HCT116 (cell line): ENCODE data around the gene FLG. TPM values are rescaled to one million over a fixed set of nuclear protein-coding genes. Genes with fewer than 3 reads are reported as not detected.

Experiments
- ATAC-seq: fragments of 200-7000 bp; cut with Tn5 transposase; 2 replicates; pipeline ENCODE4 v1.9.1; 2020; ENCODE audit warnings: mild to moderate bottlenecking, moderate library complexity
- BruUV-seq: library from RNA; stranded (reverse); fragments of 400-500 nt; replicated peaks from 2 replicates; lab custom pipeline; 2021; lab: Mats Ljungman, UMichigan
- CTCF ChIA-PET: fragments of 300-600 bp; sonication (Branson Sonifier 250); formaldehyde crosslinking; loops from one replicate; lab custom pipeline; 2021; ENCODE audit warnings: antibody characterized with exemption; lab: Charles Lee
- POLR2A ChIA-PET: fragments of 300-600, 350-600 bp; sonication (Branson Sonifier 250); formaldehyde crosslinking; loops from one replicate; lab custom pipeline; 2021; ENCODE audit warnings: antibody characterized with exemption; lab: Charles Lee
- RAD21 ChIA-PET, 2 experiments: fragments of 300-600 bp; sonication (Branson Sonifier 250); formaldehyde crosslinking; loops; one replicate each; lab custom pipeline; 2023; ENCODE audit warnings: low total read pairs in 2 of 2; ENCODE audit not compliant: uncharacterized antibody in 2 of 2, unreplicated experiment in 2 of 2, low non-redundant PET in 1 of 2; lab: Charles Lee
- DNase-seq: peaks from one replicate; pipeline ENCODE4 v3.0.0-alpha.2; 2010; ENCODE audit warnings: low read depth, low spot score
- H2AFZ ChIP-seq: fragments of 200-600 bp; shearing (Covaris generic), sonication (generic); 2 replicates; pipeline ENCODE4 v1.6.1; 2017; ENCODE audit warnings: low read depth, mixed run types, mixed read lengths, antibody characterized with exemption, low read length; ENCODE audit not compliant: poor library complexity, severe bottlenecking
- H3K27ac ChIP-seq: 2 replicates; pipeline ENCODE4 v1.5.1; 2012; ENCODE audit warnings: low read depth, low read length
- H3K27me3 ChIP-seq: fragments of 200-600 bp; sonication (generic); 2 replicates; pipeline ENCODE4 v1.6.1; 2016; ENCODE audit warnings: mixed run types, low read length, mixed read lengths; ENCODE audit not compliant: insufficient read depth
- H3K36me3 ChIP-seq, 2 experiments: fragments of 200-500 bp in 1 of 2; fragments of 200-600 bp in 1 of 2; sonication (Bioruptor generic) in 1 of 2; sonication (generic) in 1 of 2; 2 replicates each; pipeline versions ENCODE4 v1.5.1 to v1.6.1; 2014 to 2016; ENCODE audit warnings: low read length in 2 of 2, inconsistent platforms in 1 of 2, mixed read lengths in 1 of 2, mixed run types in 1 of 2; ENCODE audit not compliant: insufficient read depth in 2 of 2, control insufficient read depth in 1 of 2
- H3K4me1 ChIP-seq, 2 experiments: fragments of 200-600 bp in 1 of 2; sonication (generic) in 1 of 2; 2 replicates each; pipeline versions ENCODE4 v1.5.1 to v1.6.1; 2012 to 2017; ENCODE audit warnings: low read length in 2 of 2, inconsistent platforms in 1 of 2, mild to moderate bottlenecking in 1 of 2, mixed read lengths in 1 of 2, mixed run types in 1 of 2, moderate library complexity in 1 of 2; ENCODE audit not compliant: insufficient read depth in 2 of 2, control insufficient read depth in 1 of 2
- H3K4me2 ChIP-seq: fragments of 200-600 bp; sonication (generic); 2 replicates; pipeline ENCODE4 v1.6.1; 2017; ENCODE audit warnings: mixed run types, low read length, mixed read lengths
- H3K4me3 ChIP-seq, 2 experiments: fragments of 200-600 bp in 1 of 2; sonication (generic) in 1 of 2; replicated peaks in 1 of 2; 2 replicates each; pipeline ENCODE4 v1.5.1; 2011 to 2016; ENCODE audit warnings: low read length in 2 of 2, control low read depth in 1 of 2, low read depth in 1 of 2, mild to moderate bottlenecking in 1 of 2, mixed read lengths in 1 of 2, mixed run types in 1 of 2
- H3K79me2 ChIP-seq: fragments of 200-600 bp; sonication (generic); 2 replicates; pipeline ENCODE4 v1.6.1; 2017; ENCODE audit warnings: mild to moderate bottlenecking, mixed run types, low read length, moderate library complexity, mixed read lengths; ENCODE audit not compliant: insufficient read depth
- H3K9ac ChIP-seq: fragments of 200-600 bp; sonication (generic); 2 replicates; pipeline ENCODE4 v1.6.1; 2016; ENCODE audit warnings: low read length, mixed read lengths
- H3K9me2 ChIP-seq: fragments of 200-600 bp; sonication (generic), shearing (Covaris generic); 2 replicates; pipeline ENCODE4 v1.6.1; 2017; ENCODE audit warnings: mixed run types, mild to moderate bottlenecking, moderate library complexity; ENCODE audit not compliant: insufficient read depth
- H3K9me3 ChIP-seq, 2 experiments: fragments of 200-500 bp in 1 of 2; fragments of 200-600 bp in 1 of 2; sonication (Bioruptor generic) in 1 of 2; sonication (generic) in 1 of 2; 2 replicates each; pipeline ENCODE4 v1.6.1; 2014 to 2017; ENCODE audit warnings: low read length in 2 of 2, mixed read lengths in 2 of 2, inconsistent platforms in 1 of 2, low read depth in 1 of 2, mild to moderate bottlenecking in 1 of 2, mixed run types in 1 of 2, moderate library complexity in 1 of 2; ENCODE audit not compliant: control insufficient read depth in 1 of 2, insufficient read depth in 1 of 2
- H4K20me1 ChIP-seq: fragments of 200-600 bp; sonication (generic), shearing (Covaris generic); 2 replicates; pipeline ENCODE4 v1.6.1; 2017; ENCODE audit warnings: mixed run types, mild to moderate bottlenecking, moderate library complexity; ENCODE audit not compliant: insufficient read depth
- CBX3 ChIP-seq: IDR thresholded peaks from 2 replicates; pipeline ENCODE4 v1.6.1; 2012; ENCODE audit warnings: low read depth
- CEBPB ChIP-seq: IDR thresholded peaks from 2 replicates; pipeline ENCODE4 v1.6.1; 2012; ENCODE audit warnings: low read depth
- CTCF ChIP-seq, 3 experiments: fragments of 200-600 bp in 1 of 3; sonication (generic) in 1 of 3; IDR thresholded peaks in 2 of 3; conservative IDR thresholded peaks in 1 of 3; 2 replicates each; pipeline ENCODE4 v1.5.1; 2012 to 2017; ENCODE audit warnings: low read depth in 2 of 3, low read length in 2 of 3, antibody characterized with exemption in 1 of 3, borderline replicate concordance in 1 of 3, control low read depth in 1 of 3, mild to moderate bottlenecking in 1 of 3, mixed read lengths in 1 of 3, mixed run types in 1 of 3, moderate library complexity in 1 of 3; ENCODE audit not compliant: insufficient read depth in 1 of 3
- EZH2 ChIP-seq: fragments of 200-600 bp; sonication (generic); IDR thresholded peaks from 2 replicates; pipeline ENCODE4 v1.6.1; 2017; ENCODE audit warnings: antibody characterized with exemption, mixed run types
- EZH2phosphoT487 ChIP-seq: fragments of 200-600 bp; IDR thresholded peaks from 2 replicates; pipeline ENCODE4 v1.6.1; 2018; ENCODE audit warnings: antibody characterized with exemption, borderline replicate concordance
- FOSL1 ChIP-seq: IDR thresholded peaks from 2 replicates; pipeline ENCODE4 v1.6.1; 2012; ENCODE audit warnings: low read depth
- JUND ChIP-seq: IDR thresholded peaks from 2 replicates; pipeline ENCODE4 v1.6.1; 2012
- POLR2A ChIP-seq: IDR thresholded peaks from 2 replicates; pipeline ENCODE4 v1.7.0; 2011; ENCODE audit warnings: borderline replicate concordance; ENCODE audit not compliant: insufficient read depth, insufficient read length; ENCODE audit errors: extremely low read depth
- POLR2AphosphoS5 ChIP-seq: IDR thresholded peaks from 2 replicates; pipeline ENCODE4 v1.6.1; 2011; ENCODE audit warnings: mild to moderate bottlenecking, low read depth, low read length, moderate library complexity
- RAD21 ChIP-seq: IDR thresholded peaks from 2 replicates; pipeline ENCODE4 v1.6.1; 2012; ENCODE audit warnings: low read depth, mild to moderate bottlenecking
- SIN3A ChIP-seq: IDR thresholded peaks from 2 replicates; pipeline ENCODE4 v1.6.1; 2012; ENCODE audit warnings: low read depth
- SP1 ChIP-seq: IDR thresholded peaks from 2 replicates; pipeline ENCODE4 v1.6.1; 2012; ENCODE audit warnings: low read depth
- SRF ChIP-seq: IDR thresholded peaks from 2 replicates; pipeline ENCODE4 v1.6.1; 2012; ENCODE audit warnings: low read depth
- TCF7L2 ChIP-seq: IDR thresholded peaks from 2 replicates; pipeline ENCODE4 v1.7.0; 2011; ENCODE audit warnings: borderline replicate concordance, inconsistent platforms; ENCODE audit not compliant: insufficient read depth, insufficient read length; ENCODE audit errors: extremely low read depth
- YY1 ChIP-seq: IDR thresholded peaks from 2 replicates; pipeline ENCODE4 v1.6.1; 2011; ENCODE audit warnings: low read length, low read depth, moderate library complexity, mild to moderate bottlenecking; ENCODE audit not compliant: insufficient replicate concordance; ENCODE audit errors: extremely low read depth
- ZFX ChIP-seq: fragments of 450-650 bp; IDR thresholded peaks from 2 replicates; pipeline ENCODE4 v1.6.1; 2017
- intact Hi-C: fragments of 100-400 bp; cut with micrococcal nuclease; formaldehyde crosslinking; loops from 2 replicates; pipeline ENCODE4 v1.10.0; 2022
- total RNA-seq: library from RNA; stranded (reverse); gene quantifications from one replicate; pipeline ENCODE4 v1.2.1, GENCODE V29; 2021; ENCODE audit not compliant: unreplicated experiment
- TF ChIP-seq, protein P1 (sequence below): IDR thresholded peaks from 2 replicates; pipeline ENCODE4 v1.6.1; 2012; ENCODE audit warnings: low read depth
- TF ChIP-seq, protein P2 (sequence below): IDR thresholded peaks from 2 replicates; pipeline ENCODE4 v1.6.1; 2012
- TF ChIP-seq, protein P3 (sequence below): IDR thresholded peaks from 2 replicates; pipeline ENCODE4 v1.6.1; 2011; ENCODE audit warnings: mild to moderate bottlenecking, low read length, moderate library complexity; ENCODE audit not compliant: insufficient replicate concordance; ENCODE audit errors: extremely low read depth

FLG gene
- total RNA-seq, 1 experiment from 2014 or later: 0.02 TPM

DNA sequence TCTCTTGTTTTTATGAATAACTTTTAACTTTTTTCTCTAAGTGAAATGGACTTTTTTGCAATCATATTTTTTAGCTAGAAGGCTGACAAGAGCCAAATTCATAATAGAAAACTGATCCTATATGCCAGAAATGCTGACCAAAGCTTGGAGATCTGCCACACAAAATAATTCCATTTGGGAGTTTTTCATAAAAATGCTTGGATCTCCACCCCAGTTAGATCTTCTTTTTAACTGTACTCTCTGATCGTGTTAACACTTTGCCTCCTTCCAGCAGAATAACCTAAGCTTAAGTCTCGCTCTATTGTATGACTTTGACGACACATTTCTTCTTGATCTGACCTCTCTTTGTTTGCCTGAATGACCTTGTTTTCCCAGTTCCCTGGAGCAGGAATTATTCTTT, 18.0 kb upstream of the FLG start:
- CTCF ChIA-PET: no interaction called here
- intact Hi-C loops: no loop called here

More for the DNA sequence above, 18.0 kb upstream of the FLG start:
- Histone ChIP-seq H2AFZ (no peak overlapping the region), H3K36me3 (no peaks in the 10 kb centered on the region), H3K4me1 (no peaks in the 10 kb centered on the region), H3K4me3 (no peak overlapping the region), H3K9me3 (no peaks in the 10 kb centered on the region), H3K27ac (no peak overlapping the region), H3K9me2 (no peaks in the 10 kb centered on the region), H3K4me2 (no peak overlapping the region)
- BruUV-seq: no TSS peak
- no peak for DNase-seq
- TF ChIP-seq POLR2A (no peak), FOSL1 (no peak), CBX3 (no peak), EZH2phosphoT487 (no peak), RAD21 (no peak), EZH2 (no peak), SP1 (no peak), TCF7L2 (no peak), CEBPB (no peak), SRF (no peak), POLR2AphosphoS5 (no peak), JUND (no peak), YY1 (no peak), SIN3A (no peak), CTCF (IDR thresholded peaks at IDR 0.05 in 2 of 3, conservative IDR thresholded peaks at IDR 0.05 in 1 of 3; ENCODE audit: borderline replicate concordance in 1 of 3, insufficient read depth in 1 of 3, low read depth in 2 of 3, low read length in 2 of 3) (no peak), ZFX (no peak)
- TF ChIP-seq, protein P1, sequence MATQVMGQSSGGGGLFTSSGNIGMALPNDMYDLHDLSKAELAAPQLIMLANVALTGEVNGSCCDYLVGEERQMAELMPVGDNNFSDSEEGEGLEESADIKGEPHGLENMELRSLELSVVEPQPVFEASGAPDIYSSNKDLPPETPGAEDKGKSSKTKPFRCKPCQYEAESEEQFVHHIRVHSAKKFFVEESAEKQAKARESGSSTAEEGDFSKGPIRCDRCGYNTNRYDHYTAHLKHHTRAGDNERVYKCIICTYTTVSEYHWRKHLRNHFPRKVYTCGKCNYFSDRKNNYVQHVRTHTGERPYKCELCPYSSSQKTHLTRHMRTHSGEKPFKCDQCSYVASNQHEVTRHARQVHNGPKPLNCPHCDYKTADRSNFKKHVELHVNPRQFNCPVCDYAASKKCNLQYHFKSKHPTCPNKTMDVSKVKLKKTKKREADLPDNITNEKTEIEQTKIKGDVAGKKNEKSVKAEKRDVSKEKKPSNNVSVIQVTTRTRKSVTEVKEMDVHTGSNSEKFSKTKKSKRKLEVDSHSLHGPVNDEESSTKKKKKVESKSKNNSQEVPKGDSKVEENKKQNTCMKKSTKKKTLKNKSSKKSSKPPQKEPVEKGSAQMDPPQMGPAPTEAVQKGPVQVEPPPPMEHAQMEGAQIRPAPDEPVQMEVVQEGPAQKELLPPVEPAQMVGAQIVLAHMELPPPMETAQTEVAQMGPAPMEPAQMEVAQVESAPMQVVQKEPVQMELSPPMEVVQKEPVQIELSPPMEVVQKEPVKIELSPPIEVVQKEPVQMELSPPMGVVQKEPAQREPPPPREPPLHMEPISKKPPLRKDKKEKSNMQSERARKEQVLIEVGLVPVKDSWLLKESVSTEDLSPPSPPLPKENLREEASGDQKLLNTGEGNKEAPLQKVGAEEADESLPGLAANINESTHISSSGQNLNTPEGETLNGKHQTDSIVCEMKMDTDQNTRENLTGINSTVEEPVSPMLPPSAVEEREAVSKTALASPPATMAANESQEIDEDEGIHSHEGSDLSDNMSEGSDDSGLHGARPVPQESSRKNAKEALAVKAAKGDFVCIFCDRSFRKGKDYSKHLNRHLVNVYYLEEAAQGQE: no peak
- TF ChIP-seq, protein P2, sequence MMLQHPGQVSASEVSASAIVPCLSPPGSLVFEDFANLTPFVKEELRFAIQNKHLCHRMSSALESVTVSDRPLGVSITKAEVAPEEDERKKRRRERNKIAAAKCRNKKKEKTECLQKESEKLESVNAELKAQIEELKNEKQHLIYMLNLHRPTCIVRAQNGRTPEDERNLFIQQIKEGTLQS: no peak
- TF ChIP-seq, protein P3, sequence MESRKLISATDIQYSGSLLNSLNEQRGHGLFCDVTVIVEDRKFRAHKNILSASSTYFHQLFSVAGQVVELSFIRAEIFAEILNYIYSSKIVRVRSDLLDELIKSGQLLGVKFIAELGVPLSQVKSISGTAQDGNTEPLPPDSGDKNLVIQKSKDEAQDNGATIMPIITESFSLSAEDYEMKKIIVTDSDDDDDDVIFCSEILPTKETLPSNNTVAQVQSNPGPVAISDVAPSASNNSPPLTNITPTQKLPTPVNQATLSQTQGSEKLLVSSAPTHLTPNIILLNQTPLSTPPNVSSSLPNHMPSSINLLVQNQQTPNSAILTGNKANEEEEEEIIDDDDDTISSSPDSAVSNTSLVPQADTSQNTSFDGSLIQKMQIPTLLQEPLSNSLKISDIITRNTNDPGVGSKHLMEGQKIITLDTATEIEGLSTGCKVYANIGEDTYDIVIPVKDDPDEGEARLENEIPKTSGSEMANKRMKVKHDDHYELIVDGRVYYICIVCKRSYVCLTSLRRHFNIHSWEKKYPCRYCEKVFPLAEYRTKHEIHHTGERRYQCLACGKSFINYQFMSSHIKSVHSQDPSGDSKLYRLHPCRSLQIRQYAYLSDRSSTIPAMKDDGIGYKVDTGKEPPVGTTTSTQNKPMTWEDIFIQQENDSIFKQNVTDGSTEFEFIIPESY: no peak
- TF ChIP-seq, all 23 proteins: peak for 0
- H3K9ac ChIP-seq: no peak overlapping the region
- RAD21 ChIA-PET: no interaction called here
- no peaks in the 10 kb centered on the region for H4K20me1 ChIP-seq
- H3K27me3 ChIP-seq: peaks cover 40% of the 10 kb centered on the region
- no peaks in the 10 kb centered on the region for H3K79me2 ChIP-seq
- POLR2A ChIA-PET: no interaction called here
- ATAC-seq: no peak
